ENCODE data around the gene UQCR11.
"Not testable (repeated sequence)": the region's sequence is repeated elsewhere in the genome, so short reads cannot be mapped to it uniquely, and the experiment has no call there.

The UQCR11 gene

GRCh38 chr19:1605236-1606137 lies at the start of gene UQCR11:
UQCR11 (minus strand) TSS chr19:1605462; CDS start chr19:1605409, 53 bp downstream.
- peak; percentile 97 for DNase-seq (ENCODE audit: low spot score)

- no peak for DNase-seq (ENCODE audit: low spot score)
These were observed 49.0 kb upstream of the UQCR11 start for GRCh38 chr19:1654178-1654792.

GRCh38 chr19:1653300-1653628 lies 48.0 kb upstream of the UQCR11 start:
- DNase-seq (ENCODE audit: low spot score), result no peak

GRCh38 chr19:1652471-1653299 lies 47.4 kb upstream of the UQCR11 start, which contains the start of gene TCF3:
TCF3 (minus strand) TSS chr19:1652615; CDS start chr19:1650248, 2,367 bp downstream.
- peak; percentile 99 for DNase-seq (ENCODE audit: low spot score)

- DNase-seq (ENCODE audit: low spot score), result peak; percentile 74
These were observed 46.5 kb upstream of the UQCR11 start for GRCh38 chr19:1651568-1652291.

GRCh38 chr19:1650650-1651567 lies 45.6 kb upstream of the UQCR11 start:
- peak; percentile 61 for DNase-seq (ENCODE audit: low spot score)

- no peak for DNase-seq (ENCODE audit: low spot score)
These were observed 44.7 kb upstream of the UQCR11 start for GRCh38 chr19:1649706-1650649.

GRCh38 chr19:1648920-1649541 lies 43.8 kb upstream of the UQCR11 start:
- DNase-seq (ENCODE audit: low spot score), result peak; percentile 85

GRCh38 chr19:1648459-1648849 lies 43.2 kb upstream of the UQCR11 start:
- no peak for DNase-seq (ENCODE audit: low spot score)

GRCh38 chr19:1647501-1648458 lies 42.5 kb upstream of the UQCR11 start:
- DNase-seq (ENCODE audit: low spot score), result no peak

- DNase-seq (ENCODE audit: low spot score), result no peak
These were observed 41.6 kb upstream of the UQCR11 start for GRCh38 chr19:1646659-1647453.

GRCh38 chr19:1646149-1646548 lies 40.9 kb upstream of the UQCR11 start:
- no peak for DNase-seq (ENCODE audit: low spot score)

- no peak for DNase-seq (ENCODE audit: low spot score)
These were observed 40.0 kb upstream of the UQCR11 start for GRCh38 chr19:1645299-1645698.

- no peak for DNase-seq (ENCODE audit: low spot score)
These were observed 38.8 kb upstream of the UQCR11 start for GRCh38 chr19:1644070-1644469.

GRCh38 chr19:1640893-1641448 lies 35.7 kb upstream of the UQCR11 start:
- DNase-seq (ENCODE audit: low spot score), result not testable (repeated sequence)

GRCh38 chr19:1636325-1637236 lies 31.3 kb upstream of the UQCR11 start:
- DNase-seq (ENCODE audit: low spot score), result no peak
